DMS153 (cell line): Measurements from ENCODE around the gene CPN2.

Experiments
- DNase-seq: peaks from one replicate; lab custom pipeline; 2025; lab: John Stamatoyannopoulos, UW

Gene CPN2

GRCh38 chr3:194381460-194381875 lies 30.3 kb upstream of the CPN2 start:
- DNase-seq, result no peak

GRCh38 chr3:194380326-194380725 lies 29.2 kb upstream of the CPN2 start:
- DNase-seq, result no peak

GRCh38 chr3:194379651-194380050 lies 28.5 kb upstream of the CPN2 start:
- DNase-seq, result no peak

GRCh38 chr3:194379231-194379630 lies 28.1 kb upstream of the CPN2 start:
- no peak for DNase-seq

- no peak for DNase-seq
Measured at GRCh38 chr3:194377708-194378107, 26.6 kb upstream of the CPN2 start.

GRCh38 chr3:194376241-194376560 lies 25.1 kb upstream of the CPN2 start:
- no peak for DNase-seq

GRCh38 chr3:194375473-194376240 lies 24.5 kb upstream of the CPN2 start:
- DNase-seq, result peak; percentile 42

- no peak for DNase-seq
Measured at GRCh38 chr3:194374935-194375334, 23.8 kb upstream of the CPN2 start.

- no peak for DNase-seq
Measured at GRCh38 chr3:194373899-194374298, 22.8 kb upstream of the CPN2 start.

- no peak for DNase-seq
Measured at GRCh38 chr3:194373028-194373427, 21.9 kb upstream of the CPN2 start.

GRCh38 chr3:194370753-194371152 lies 19.6 kb upstream of the CPN2 start:
- DNase-seq, result no peak

GRCh38 chr3:194369522-194370279 lies 18.6 kb upstream of the CPN2 start, which contains the start of gene LRRC15:
LRRC15 (minus strand) TSS chr3:194369743; CDS start chr3:194361043, 8,700 bp downstream.
- DNase-seq, result no peak

- no peak for DNase-seq
Measured at GRCh38 chr3:194368918-194369317, 17.8 kb upstream of the CPN2 start.

- DNase-seq, result no peak
Measured at GRCh38 chr3:194367992-194368841, 17.1 kb upstream of the CPN2 start.

- no peak for DNase-seq
Measured at GRCh38 chr3:194365978-194366490, 14.9 kb upstream of the CPN2 start.

GRCh38 chr3:194365526-194365925 lies 14.4 kb upstream of the CPN2 start:
- no peak for DNase-seq

GRCh38 chr3:194364652-194365434 lies 13.7 kb upstream of the CPN2 start:
- DNase-seq, result peak; percentile 32

- DNase-seq, result no peak
Measured at GRCh38 chr3:194364314-194364651, 13.2 kb upstream of the CPN2 start.

- DNase-seq, result no peak
Measured at GRCh38 chr3:194360568-194360967, 9.4 kb upstream of the CPN2 start.

- no peak for DNase-seq
Measured at GRCh38 chr3:194357681-194358080, 6.6 kb upstream of the CPN2 start.

GRCh38 chr3:194355379-194355778 lies 4.3 kb upstream of the CPN2 start:
- DNase-seq, result no peak

- no peak for DNase-seq
Measured at GRCh38 chr3:194354315-194354714, 3.2 kb upstream of the CPN2 start.
